ENCODE results near the gene CNOT6L.
A peak's percentile ranks its signal among the peaks of the same experiment; 100 is the strongest.
"Not testable (repeated sequence)": the region's sequence is repeated elsewhere in the genome, so short reads cannot be mapped to it uniquely, and the experiment has no call there.

The CNOT6L gene

GRCh38 chr4:77818602-77819403, at the start of gene CNOT6L:
Gene CNOT6L, minus strand, starts transcription at chr4:77819368. Its CDS starts 60 bp downstream, at chr4:77819308.
- Histone ChIP-seq H3K27me3 (ENCODE audit: control insufficient read depth, insufficient read depth, low read length) (peaks cover 7% of the 10 kb centered on the region; the same call in 1 of the 2 replicates), H3K4me3 (ENCODE audit: low read depth, low read length) (peak within 1 kb of the TSS; percentile 89), H3K9me3 (ENCODE audit: control insufficient read depth, insufficient read depth, low read length) (no peaks in the 10 kb centered on the region), H3K4me1 (ENCODE audit: control insufficient read depth, insufficient read depth, low read length) (peaks cover 13% of the 10 kb centered on the region), H3K9ac (ENCODE audit: low read depth, low read length) (peak within 1 kb of the TSS; percentile 64; the same call in 1 of the 2 replicates), H3K27ac (ENCODE audit: low read depth, low read length) (peak within 1 kb of the TSS; percentile 86), H3K36me3 (ENCODE audit: control insufficient read depth, insufficient read depth, low read length) (no peaks in the 10 kb centered on the region)

- no peak overlapping the region for H3K9ac ChIP-seq (ENCODE audit: low read depth, low read length)
- H3K9me3 ChIP-seq (ENCODE audit: control insufficient read depth, insufficient read depth, low read length), result no peaks in the 10 kb centered on the region
- H3K4me3 ChIP-seq (ENCODE audit: low read depth, low read length), result no peak overlapping the region
- H3K27me3 ChIP-seq (ENCODE audit: control insufficient read depth, insufficient read depth, low read length), result no peaks in the 10 kb centered on the region
- peaks cover 13% of the 10 kb centered on the region for H3K4me1 ChIP-seq (ENCODE audit: control insufficient read depth, insufficient read depth, low read length)
- no peak overlapping the region for H3K27ac ChIP-seq (ENCODE audit: low read depth, low read length)
- peaks cover 5% of the 10 kb centered on the region; the same call in 1 of the 2 replicates for H3K36me3 ChIP-seq (ENCODE audit: control insufficient read depth, insufficient read depth, low read length)
These were observed 46.1 kb upstream of the CNOT6L start for GRCh38 chr4:77865259-77865658.

- H3K4me3 ChIP-seq (ENCODE audit: low read depth, low read length), result peak overlapping the region; percentile 90
- H3K9me3 ChIP-seq (ENCODE audit: control insufficient read depth, insufficient read depth, low read length); H3K27me3 ChIP-seq (ENCODE audit: control insufficient read depth, insufficient read depth, low read length); H3K27ac ChIP-seq (ENCODE audit: low read depth, low read length); H3K36me3 ChIP-seq (ENCODE audit: control insufficient read depth, insufficient read depth, low read length): not testable (repeated sequence)
- peak overlapping the region; percentile 95 for H3K9ac ChIP-seq (ENCODE audit: low read depth, low read length)
- H3K4me1 ChIP-seq (ENCODE audit: control insufficient read depth, insufficient read depth, low read length), result peaks cover 13% of the 10 kb centered on the region
These were observed 44.2 kb upstream of the CNOT6L start for GRCh38 chr4:77863341-77863740.

GRCh38 chr4:77862478-77863216, 43.5 kb upstream of the CNOT6L start, which contains the start of gene MRPL1:
Gene MRPL1, plus strand, starts transcription at chr4:77862830. Its CDS starts 19 bp downstream, at chr4:77862849.
- H3K4me3 ChIP-seq (ENCODE audit: low read depth, low read length), result peak within 1 kb of the TSS; percentile 90
- peaks cover 13% of the 10 kb centered on the region for H3K4me1 ChIP-seq (ENCODE audit: control insufficient read depth, insufficient read depth, low read length)
- peak within 1 kb of the TSS; percentile 95 for H3K9ac ChIP-seq (ENCODE audit: low read depth, low read length)
- peaks cover 5% of the 10 kb centered on the region; the same call in 1 of the 2 replicates for H3K36me3 ChIP-seq (ENCODE audit: control insufficient read depth, insufficient read depth, low read length)
- H3K27ac ChIP-seq (ENCODE audit: low read depth, low read length), result peak within 1 kb of the TSS; percentile 95
- H3K27me3 ChIP-seq (ENCODE audit: control insufficient read depth, insufficient read depth, low read length), result no peaks in the 10 kb centered on the region
- no peaks in the 10 kb centered on the region for H3K9me3 ChIP-seq (ENCODE audit: control insufficient read depth, insufficient read depth, low read length)

GRCh38 chr4:77861495-77861894, 42.3 kb upstream of the CNOT6L start:
- Histone ChIP-seq H3K27ac (ENCODE audit: low read depth, low read length) (no peak overlapping the region), H3K9me3 (ENCODE audit: control insufficient read depth, insufficient read depth, low read length) (no peaks in the 10 kb centered on the region), H3K4me3 (ENCODE audit: low read depth, low read length) (peak overlapping the region; percentile 90), H3K36me3 (ENCODE audit: control insufficient read depth, insufficient read depth, low read length) (peaks cover 5% of the 10 kb centered on the region; the same call in 1 of the 2 replicates), H3K9ac (ENCODE audit: low read depth, low read length) (no peak overlapping the region), H3K27me3 (ENCODE audit: control insufficient read depth, insufficient read depth, low read length) (no peaks in the 10 kb centered on the region; the same call in 1 of the 2 replicates), H3K4me1 (ENCODE audit: control insufficient read depth, insufficient read depth, low read length) (peaks cover 13% of the 10 kb centered on the region)

GRCh38 chr4:77859256-77859655, 40.1 kb upstream of the CNOT6L start:
- H3K9ac ChIP-seq (ENCODE audit: low read depth, low read length), result no peak overlapping the region
- H3K27me3 ChIP-seq (ENCODE audit: control insufficient read depth, insufficient read depth, low read length), result no peaks in the 10 kb centered on the region; the same call in 1 of the 2 replicates
- H3K9me3 ChIP-seq (ENCODE audit: control insufficient read depth, insufficient read depth, low read length), result no peaks in the 10 kb centered on the region
- no peak overlapping the region for H3K27ac ChIP-seq (ENCODE audit: low read depth, low read length)
- peaks cover 13% of the 10 kb centered on the region for H3K4me1 ChIP-seq (ENCODE audit: control insufficient read depth, insufficient read depth, low read length)
- 0 out of 2 replicates have a peak, but pooled peaks cover under 1% of the 10 kb centered on the region for H3K36me3 ChIP-seq (ENCODE audit: control insufficient read depth, insufficient read depth, low read length)
- no peak overlapping the region for H3K4me3 ChIP-seq (ENCODE audit: low read depth, low read length)

- Histone ChIP-seq H3K4me3 (ENCODE audit: low read depth, low read length) (no peak overlapping the region), H3K36me3 (ENCODE audit: control insufficient read depth, insufficient read depth, low read length) (no peaks in the 10 kb centered on the region), H3K27me3 (ENCODE audit: control insufficient read depth, insufficient read depth, low read length) (no peaks in the 10 kb centered on the region; the same call in 1 of the 2 replicates), H3K27ac (ENCODE audit: low read depth, low read length) (no peak overlapping the region), H3K9me3 (ENCODE audit: control insufficient read depth, insufficient read depth, low read length) (no peaks in the 10 kb centered on the region), H3K4me1 (ENCODE audit: control insufficient read depth, insufficient read depth, low read length) (peaks cover under 1% of the 10 kb centered on the region; the same call in 1 of the 2 replicates), H3K9ac (ENCODE audit: low read depth, low read length) (no peak overlapping the region)
These were observed 37.0 kb upstream of the CNOT6L start for GRCh38 chr4:77856152-77856551.

GRCh38 chr4:77854431-77855111, 35.4 kb upstream of the CNOT6L start:
- no peak overlapping the region for H3K9ac ChIP-seq (ENCODE audit: low read depth, low read length)
- no peaks in the 10 kb centered on the region for H3K4me1 ChIP-seq (ENCODE audit: control insufficient read depth, insufficient read depth, low read length)
- no peaks in the 10 kb centered on the region; the same call in 1 of the 2 replicates for H3K27me3 ChIP-seq (ENCODE audit: control insufficient read depth, insufficient read depth, low read length)
- no peak overlapping the region for H3K27ac ChIP-seq (ENCODE audit: low read depth, low read length)
- H3K4me3 ChIP-seq (ENCODE audit: low read depth, low read length), result no peak overlapping the region
- no peaks in the 10 kb centered on the region for H3K36me3 ChIP-seq (ENCODE audit: control insufficient read depth, insufficient read depth, low read length)
- H3K9me3 ChIP-seq (ENCODE audit: control insufficient read depth, insufficient read depth, low read length), result no peaks in the 10 kb centered on the region

GRCh38 chr4:77852892-77853495, 33.8 kb upstream of the CNOT6L start:
- no peaks in the 10 kb centered on the region for H3K36me3 ChIP-seq (ENCODE audit: control insufficient read depth, insufficient read depth, low read length)
- H3K27ac ChIP-seq (ENCODE audit: low read depth, low read length), result no peak overlapping the region
- H3K4me3 ChIP-seq (ENCODE audit: low read depth, low read length), result no peak overlapping the region
- no peaks in the 10 kb centered on the region for H3K9me3 ChIP-seq (ENCODE audit: control insufficient read depth, insufficient read depth, low read length)
- H3K27me3 ChIP-seq (ENCODE audit: control insufficient read depth, insufficient read depth, low read length), result no peaks in the 10 kb centered on the region; the same call in 1 of the 2 replicates
- H3K4me1 ChIP-seq (ENCODE audit: control insufficient read depth, insufficient read depth, low read length), result peaks cover under 1% of the 10 kb centered on the region; the same call in 1 of the 2 replicates
- no peak overlapping the region for H3K9ac ChIP-seq (ENCODE audit: low read depth, low read length)

GRCh38 chr4:77849278-77849965, 30.3 kb upstream of the CNOT6L start:
- Histone ChIP-seq H3K27ac (ENCODE audit: low read depth, low read length) (no peak overlapping the region), H3K4me1 (ENCODE audit: control insufficient read depth, insufficient read depth, low read length) (peaks cover 7% of the 10 kb centered on the region)

More at GRCh38 chr4:77849278-77849965, 30.3 kb upstream of the CNOT6L start:
- Histone ChIP-seq H3K9me3 (ENCODE audit: control insufficient read depth, insufficient read depth, low read length) (no peaks in the 10 kb centered on the region), H3K27me3 (ENCODE audit: control insufficient read depth, insufficient read depth, low read length) (no peaks in the 10 kb centered on the region), H3K4me3 (ENCODE audit: low read depth, low read length) (no peak overlapping the region), H3K9ac (ENCODE audit: low read depth, low read length) (no peak overlapping the region), H3K36me3 (ENCODE audit: control insufficient read depth, insufficient read depth, low read length) (no peaks in the 10 kb centered on the region)
